ENCODE data around the gene SERTM2.

- TF ChIP-seq CTCF (IDR thresholded peaks at IDR 0.05; ENCODE audit: insufficient read depth, low read length, poor library complexity, severe bottlenecking) (no peak), EZH2phosphoT487 (conservative IDR thresholded peaks at IDR 0.05; ENCODE audit: low read length) (no peak)
These were observed 7.8 kb downstream of the SERTM2 start for GRCh38 chrX:111519215-111519614.
